ENCODE results near the gene FAHD2A.

- TF ChIP-seq CTCF (IDR thresholded peaks at IDR 0.05), result no peak
- no peak for TF ChIP-seq POLR2A (IDR thresholded peaks at IDR 0.05)
- TF ChIP-seq POLR2AphosphoS5 (IDR thresholded peaks at IDR 0.05), result no peak
Measured at GRCh38 chr2:95383635-95384027, 18.9 kb upstream of the FAHD2A start.
